HG02973 (cell line): ENCODE measurements around the gene FUNDC1.
"Not testable (repeated sequence)": the region's sequence is repeated elsewhere in the genome, so short reads cannot be mapped to it uniquely, and the experiment has no call there.

ENCODE experiments used
- ATAC-seq: cut with Tn5 transposase; IDR thresholded peaks from one replicate; pipeline ENCODE4 v1.9.1; 2021; ENCODE audit warnings: moderate library complexity; ENCODE audit not compliant: unreplicated experiment

The FUNDC1 gene, protein sequence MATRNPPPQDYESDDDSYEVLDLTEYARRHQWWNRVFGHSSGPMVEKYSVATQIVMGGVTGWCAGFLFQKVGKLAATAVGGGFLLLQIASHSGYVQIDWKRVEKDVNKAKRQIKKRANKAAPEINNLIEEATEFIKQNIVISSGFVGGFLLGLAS

DNA sequence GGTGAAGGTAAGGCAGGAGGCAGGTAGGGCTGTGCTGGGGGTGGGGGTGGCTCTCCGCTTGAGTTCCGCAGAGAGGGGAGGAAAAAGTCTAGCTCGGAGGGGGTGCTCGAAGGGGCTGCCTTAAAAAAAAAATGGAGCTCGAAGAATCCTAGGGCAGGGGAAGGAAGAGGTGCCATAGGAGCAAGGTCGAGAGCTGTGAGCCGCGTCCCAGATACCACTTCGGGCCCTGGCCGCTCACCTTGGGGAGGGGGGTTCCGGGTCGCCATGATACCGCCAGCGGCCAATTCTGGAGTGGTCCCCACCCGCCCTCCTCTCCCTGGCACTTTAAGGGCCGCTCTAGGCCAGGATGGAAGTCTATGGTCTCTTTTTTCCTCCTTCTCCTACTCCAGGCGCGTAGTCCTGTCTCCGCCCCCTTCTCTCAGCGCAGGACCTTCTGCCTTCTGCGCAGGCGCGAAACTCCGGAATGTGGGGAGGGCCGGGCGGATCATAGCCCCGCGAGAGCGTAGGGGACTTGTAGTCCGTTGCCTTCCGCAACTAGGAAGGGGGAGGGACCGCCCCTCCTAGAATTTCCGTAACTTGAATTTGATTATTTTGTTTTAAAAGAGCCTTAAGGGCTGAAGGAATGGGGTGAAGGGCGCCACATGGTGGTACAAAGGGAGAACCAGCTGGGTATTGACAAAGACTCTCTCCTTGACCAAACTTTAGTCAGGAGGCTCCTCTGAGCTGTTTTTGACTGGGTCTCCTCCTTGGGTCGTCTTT is at the start of gene FUNDC1:
Gene FUNDC1, minus strand, starts transcription at position 293 of the 759 bp plus-strand sequence. Its CDS starts 27 bp downstream, at position 266.
- peak; percentile 94 for ATAC-seq

DNA sequence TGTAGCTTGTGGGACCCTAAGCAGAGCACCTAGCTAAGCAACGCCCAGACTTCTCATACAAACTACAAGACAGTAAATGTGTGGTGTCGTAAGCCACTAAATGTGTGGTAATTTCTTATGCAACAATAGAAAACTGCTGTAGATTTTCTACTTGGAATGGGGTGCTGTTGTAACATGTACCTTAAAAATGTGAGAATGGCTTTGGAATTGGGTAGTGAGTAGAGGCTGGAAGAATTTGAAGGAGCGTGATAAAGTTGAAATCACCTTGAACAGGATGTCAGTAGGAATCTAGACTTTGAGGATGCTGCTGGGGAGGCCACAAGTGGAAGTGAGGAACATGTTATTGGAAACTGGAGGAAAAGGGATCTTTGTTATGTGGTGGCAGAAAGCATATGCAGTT is 43.2 kb upstream of the FUNDC1 start:
- no peak for ATAC-seq

DNA sequence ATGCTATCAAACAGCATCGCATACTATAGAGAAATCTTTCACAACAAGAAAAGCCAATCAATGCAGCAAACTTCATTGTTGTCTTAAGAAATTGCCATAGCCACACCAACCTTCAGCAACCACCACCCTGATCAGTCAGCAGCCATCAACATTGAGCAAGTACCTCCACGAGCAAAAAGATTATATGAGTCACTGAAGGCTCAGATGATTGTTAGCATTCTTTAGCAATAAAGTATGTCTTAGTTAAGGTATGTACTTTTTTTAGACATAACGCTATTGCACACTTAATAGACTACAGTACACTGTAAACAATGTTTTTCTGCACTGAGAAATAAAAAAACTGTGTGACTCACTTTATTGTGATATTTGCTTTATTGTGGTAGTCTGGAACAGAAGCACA is 37.8 kb upstream of the FUNDC1 start:
- no peak for ATAC-seq

DNA sequence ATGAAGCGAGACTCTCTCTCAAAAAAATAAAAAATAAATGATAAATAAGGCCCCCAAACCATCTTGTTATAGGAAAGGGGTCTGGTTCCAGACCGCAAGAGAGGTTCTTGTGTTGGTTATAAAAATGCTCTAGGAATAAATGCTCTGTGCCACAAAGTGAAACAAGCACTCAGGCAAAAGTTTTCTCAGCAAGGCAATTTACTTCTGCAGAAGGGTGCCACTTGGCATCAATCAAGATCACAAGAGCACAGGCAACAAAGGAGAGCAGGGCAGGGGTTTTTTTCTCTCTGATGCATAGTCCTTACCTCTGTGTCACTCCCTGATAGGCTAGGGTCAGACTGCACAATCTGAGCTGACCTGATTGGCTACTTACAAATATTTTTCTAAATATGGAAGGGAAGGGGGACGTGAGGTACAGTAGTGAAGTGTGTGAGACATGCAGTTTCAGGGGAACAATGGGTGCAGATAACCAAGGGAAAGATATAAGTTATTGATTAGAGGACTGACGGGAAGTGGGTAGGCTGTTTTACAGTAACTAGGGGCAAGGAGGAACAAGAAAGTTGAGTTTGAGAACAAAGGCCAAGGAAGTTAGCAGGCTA is 29.8 kb upstream of the FUNDC1 start:
- no peak for ATAC-seq

DNA sequence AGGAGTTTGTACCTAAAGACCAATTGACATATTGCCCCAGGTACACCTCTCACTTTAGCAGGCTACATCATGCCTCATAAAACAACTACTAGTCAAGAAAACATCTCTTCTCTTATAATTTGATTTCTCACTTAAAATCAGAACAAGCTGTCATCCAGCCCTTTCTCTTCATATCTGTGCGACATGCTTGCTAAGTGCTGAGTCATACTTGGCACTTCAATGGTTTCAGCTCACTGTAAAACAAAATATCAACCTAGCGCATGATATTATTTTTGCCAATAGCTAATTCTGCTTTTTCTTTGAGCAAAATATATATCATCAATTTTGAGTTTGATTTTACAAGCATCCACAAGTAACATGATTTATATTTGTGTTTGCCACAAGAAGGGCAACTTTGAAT is 27.9 kb upstream of the FUNDC1 start:
- no peak for ATAC-seq

DNA sequence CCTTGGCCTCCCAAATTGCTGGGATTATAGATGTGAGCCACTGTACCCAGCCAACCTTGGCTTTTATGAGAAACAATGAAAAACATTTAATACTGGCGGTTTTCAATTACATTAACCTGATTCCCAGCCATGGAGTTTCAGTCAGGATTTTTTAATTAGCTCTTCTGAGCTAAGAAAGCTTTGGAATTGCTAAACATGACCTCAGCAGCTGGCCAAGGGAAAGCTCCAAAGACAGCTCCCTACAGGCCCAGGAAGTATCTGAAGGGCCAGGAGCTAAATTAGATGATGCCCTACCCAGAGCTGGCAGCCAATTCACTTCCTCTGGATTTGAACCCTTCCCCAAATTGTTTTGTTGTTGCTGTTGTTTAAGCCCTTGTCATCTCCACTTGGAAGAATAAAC is 26.5 kb upstream of the FUNDC1 start:
- ATAC-seq: no peak

DNA sequence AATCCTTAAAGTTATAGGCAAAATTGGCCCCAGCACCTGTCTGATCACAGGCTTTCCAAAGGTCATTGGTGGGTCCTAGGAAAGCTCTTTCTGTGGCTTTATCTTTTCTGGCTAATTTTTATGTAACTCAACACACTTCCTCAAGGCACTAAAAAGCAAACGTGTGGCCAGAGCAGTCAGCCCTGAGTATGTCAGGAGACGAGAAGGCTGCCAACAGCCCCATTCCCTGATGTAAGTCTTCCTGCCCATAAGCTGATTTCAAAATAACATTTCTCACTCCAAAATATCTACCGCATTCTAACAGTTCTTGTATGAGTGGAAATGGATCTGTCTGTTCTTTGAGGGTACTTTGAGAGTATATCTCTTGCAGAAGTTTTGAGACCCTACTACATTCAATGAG is 25.5 kb upstream of the FUNDC1 start:
- no peak for ATAC-seq

DNA sequence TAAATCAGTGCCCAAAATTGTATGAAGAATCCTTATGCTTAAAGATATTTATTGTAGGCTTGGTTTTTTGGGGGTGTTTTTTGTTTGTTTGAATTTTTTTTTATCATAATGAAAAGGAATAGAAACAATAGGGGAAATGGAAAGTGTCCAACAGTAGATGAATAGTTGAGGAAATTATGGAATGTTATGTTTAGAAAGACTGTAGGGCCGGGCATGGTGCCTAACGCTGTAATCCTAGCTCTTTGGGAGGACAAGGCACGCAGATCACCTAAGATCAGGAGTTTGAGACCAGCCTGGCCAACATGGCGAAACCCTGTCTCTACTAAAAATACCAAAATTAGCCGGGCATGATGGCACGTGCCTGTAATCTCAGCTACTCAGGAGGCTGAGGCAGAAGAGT is 19.2 kb upstream of the FUNDC1 start:
- ATAC-seq: not testable (repeated sequence)

DNA sequence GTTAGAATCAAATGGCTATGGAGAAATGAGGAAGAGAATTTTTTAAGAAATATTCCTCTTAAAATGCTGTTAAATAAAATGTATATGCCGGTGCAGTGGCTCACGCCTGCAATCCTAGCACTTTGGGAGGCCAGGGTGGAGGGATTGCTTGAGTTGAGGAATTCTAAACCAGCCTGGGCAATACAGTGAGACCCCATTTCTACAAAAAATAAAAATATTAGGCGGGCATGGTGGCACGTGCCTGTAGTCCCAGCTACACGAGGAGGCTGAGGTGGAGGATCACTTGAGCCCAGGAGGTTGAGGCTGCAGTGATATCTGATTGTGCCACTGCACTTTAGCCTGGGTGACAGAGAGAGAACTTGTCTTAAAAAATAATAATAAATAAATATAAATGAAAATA is 7.9 kb upstream of the FUNDC1 start:
- ATAC-seq: no peak

DNA sequence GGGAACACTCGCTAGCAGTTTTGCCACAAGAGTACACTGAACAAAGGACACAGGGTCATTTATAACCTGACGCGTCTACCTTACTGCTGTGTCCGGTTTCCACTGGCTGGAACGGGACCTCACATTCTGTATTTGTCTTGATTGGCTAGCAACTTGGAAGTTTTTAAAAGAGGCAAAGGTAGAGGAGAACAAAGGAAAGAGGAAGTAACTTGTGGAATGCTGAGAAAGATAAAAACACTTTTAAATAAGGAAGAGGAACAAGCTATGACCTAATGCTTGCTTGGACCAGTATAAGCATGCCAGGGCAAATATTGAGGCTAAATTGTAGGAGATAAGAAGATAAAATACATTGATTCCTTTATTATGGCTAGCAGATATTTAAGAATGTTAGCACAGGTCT is 2.8 kb upstream of the FUNDC1 start:
- ATAC-seq: not testable (repeated sequence)

DNA sequence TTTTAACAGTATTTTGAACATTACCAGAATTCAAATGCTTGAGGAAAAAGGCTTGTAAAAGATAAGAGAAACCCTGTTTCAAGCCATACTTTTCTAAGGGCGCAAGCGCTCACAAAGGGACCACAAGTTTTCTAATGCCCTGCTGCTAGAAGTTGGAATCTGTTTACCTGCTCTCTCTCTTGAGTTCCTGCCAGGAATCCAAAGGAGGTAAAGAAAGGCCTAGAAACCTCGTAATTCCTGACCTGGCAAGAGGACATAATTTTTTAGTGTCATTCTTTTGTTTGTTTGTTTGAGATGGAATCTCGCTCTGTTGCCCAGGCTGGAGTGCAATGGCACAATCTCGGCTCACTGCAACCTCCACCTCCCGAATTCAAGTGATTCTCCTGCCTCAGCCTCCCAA is 1.4 kb upstream of the FUNDC1 start:
- no peak for ATAC-seq

DNA sequence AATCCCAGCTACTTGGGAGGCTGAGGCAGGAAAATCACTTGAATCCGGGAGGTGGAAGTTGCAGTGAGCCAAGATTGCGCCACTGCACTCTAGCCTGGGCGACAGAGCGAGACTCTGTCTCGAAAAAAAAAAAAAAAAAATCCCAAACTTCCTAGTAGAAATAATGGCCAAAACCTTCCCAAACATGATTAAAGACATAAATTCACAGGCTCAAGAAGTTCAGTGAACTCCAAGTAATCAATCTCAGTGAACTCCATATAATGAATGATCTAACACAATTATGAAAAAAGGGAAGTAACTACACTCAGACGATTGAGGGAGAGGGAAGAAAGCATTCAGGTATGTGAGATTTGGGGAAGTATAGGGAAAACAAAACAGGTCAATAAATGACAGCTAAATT is 6.5 kb downstream of the FUNDC1 start:
- no peak for ATAC-seq

DNA sequence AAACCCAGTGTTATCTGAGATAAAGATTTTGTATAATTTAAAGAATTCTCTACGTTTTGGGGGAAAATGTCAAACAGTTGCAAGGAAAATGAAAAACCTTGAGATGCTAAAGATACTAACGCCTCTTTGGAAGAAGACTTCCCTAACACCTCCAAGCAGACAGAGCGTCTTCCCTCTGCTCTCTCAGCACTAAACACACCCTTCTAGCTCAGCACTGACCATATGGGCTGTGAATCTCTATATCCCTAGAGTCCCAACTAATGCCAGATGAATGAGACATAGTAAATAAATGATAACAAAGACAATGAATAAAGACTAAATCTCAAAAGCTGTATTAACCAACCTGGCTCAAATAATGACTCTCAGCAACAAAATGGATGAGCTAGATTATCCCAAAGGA is 13.3 kb downstream of the FUNDC1 start:
- ATAC-seq: no peak

DNA sequence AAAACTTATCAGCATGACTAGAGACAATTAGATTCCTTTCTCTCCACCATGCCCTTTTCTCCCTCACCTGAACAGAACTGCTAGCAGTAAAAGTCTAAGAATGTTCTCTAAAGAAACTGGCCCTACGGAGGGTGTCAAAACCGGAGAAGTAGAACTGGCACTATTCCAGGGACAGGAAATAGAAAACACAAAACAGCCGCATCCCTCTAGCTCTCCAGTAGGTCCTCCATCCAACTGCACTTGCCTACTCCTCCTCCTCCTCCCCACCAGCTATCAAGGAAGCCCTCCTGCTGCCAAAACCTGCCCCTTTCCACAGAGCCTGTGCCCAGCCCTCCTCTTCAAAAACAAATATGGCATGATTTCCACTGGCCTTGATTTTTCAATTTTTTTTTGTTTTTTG is 28.4 kb downstream of the FUNDC1 start:
- no peak for ATAC-seq

DNA sequence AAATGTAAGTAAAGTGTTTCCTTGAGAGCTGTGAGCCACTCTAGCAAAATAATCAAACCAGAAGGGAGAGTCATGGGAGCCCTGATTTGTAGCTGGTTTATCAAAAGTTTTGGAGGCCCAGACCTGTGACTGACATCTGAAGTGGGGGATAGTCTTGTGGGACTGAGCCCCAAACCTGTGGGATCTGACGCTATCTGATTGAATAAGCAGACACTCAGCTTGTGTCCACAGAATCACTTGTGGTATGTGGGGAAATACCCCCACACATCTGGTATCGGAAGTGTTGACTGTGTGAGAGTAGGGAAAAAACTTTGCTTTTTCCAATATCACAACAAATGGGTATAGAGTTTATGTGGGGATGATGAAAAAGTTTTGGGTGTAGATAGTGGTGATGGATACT is 35.4 kb downstream of the FUNDC1 start:
- ATAC-seq: no peak

DNA sequence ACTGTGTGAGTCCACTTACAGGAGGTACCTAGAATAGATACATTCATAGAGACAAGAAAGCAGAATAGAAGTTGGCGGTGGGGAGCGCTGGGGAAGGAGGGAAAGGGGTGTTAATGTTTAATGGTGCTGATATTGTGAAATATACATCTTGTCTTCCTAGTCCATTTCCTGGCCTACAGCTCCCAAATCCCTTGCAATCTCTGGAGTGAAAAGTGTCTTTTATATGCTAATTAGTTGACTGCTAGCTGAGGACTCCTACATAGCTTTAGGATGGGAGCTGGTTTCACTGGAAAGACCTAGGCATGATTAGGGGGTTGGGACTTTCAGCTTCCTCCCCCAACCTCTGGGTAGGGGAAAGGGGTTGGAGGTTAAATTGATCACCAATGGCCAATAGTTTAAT is 36.0 kb downstream of the FUNDC1 start:
- no peak for ATAC-seq

DNA sequence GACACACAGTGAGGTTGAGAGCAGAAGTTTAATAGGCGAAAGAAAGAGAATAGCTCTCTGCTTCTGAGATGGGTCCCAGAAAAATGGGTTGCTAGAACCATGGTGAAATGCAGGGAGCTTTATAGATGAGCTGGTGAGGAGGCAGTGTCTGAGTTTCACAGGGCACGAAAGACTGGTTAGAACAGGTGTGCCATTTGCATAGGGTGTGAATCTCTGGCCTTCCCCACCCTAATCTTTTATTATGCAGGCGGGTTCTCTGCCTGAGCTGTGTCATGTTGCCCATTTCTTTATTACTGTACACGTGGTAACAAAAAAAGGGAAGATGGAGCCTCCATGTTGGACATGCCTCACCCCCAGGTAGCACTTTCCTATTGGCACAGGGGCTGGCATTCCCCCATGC is 39.1 kb downstream of the FUNDC1 start:
- ATAC-seq: no peak

DNA sequence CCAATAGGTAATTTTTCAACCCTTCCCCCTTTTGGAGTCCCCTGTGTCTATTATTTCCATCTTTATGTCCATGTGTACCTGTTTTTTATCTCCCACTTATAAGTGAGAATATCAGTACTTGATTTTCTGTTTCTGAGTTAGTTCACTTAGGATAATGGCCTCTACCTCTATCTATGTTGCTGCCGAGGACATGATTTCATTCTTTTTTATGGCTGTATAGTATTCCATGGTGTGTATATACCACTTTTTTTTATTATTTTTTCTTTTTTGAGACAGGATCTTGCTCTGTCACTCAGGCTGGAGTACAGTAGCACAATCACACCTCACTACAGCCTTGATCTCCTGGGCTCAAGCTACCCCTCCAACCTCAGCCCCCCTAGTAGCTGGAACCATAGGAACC is 47.6 kb downstream of the FUNDC1 start:
- no peak for ATAC-seq

DNA sequence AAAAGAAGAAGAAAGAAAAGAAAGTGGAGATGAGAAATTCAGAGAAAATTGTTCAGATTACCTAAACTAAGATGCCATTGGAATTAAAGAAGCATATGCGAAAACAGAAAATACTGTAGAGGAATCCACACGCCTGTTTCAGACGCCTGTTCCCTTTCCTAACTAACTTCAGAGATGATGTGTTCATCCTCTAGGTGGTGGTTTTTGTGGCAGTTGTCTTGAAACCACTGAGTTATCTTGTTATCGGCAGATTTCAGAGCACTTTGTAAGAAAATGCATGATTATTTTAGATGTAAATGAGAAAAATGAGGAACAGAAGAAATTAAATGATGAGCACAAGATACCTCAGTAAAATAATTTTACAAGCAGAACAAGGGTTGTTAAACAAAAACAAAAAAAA is 48.3 kb downstream of the FUNDC1 start:
- no peak for ATAC-seq

DNA sequence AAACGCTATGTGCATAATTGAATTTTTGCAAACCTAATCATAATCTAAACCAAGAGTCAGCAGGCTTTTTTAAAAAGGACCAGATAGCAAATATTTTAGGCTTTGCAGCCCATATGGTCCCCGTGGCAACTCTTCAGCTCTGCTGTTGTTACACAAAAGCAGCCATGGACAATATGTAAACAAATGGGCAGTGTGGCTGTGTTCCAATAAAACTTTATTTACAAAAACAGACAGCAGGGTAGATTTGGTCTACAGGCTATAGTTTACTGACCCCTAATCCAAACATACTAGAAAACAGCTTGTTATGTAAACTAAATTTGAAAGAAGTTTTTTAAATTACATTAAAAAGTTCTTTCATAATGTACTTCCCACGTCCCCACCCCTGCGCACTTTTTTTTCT is 53.1 kb downstream of the FUNDC1 start:
- ATAC-seq: no peak

DNA sequence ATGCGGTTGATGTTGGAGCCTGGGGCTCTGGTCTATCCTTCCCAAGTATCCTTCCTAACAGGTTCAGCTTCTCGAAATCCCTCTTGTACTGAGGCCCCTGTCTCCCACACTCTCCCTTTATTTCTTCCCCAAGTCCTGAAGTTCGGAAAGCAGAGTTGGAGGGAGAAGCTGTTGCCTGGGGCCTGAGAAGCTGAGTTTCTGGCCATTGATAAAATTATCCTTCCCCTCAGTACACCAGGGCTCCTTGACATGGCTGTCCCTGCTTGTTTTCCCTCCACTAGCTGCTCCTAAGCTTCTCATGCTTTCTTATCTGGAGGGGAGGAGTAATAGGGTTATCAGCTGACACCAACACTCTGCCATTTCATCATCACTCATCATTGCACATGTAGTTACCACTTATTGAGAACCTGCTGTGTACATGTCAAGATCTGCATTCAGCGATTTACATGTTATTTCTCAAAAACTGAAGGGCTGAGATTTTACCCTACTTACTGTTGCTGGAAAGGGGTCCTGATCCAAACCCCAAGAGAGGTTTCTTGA is 58.0 kb downstream of the FUNDC1 start:
- ATAC-seq: no peak

DNA sequence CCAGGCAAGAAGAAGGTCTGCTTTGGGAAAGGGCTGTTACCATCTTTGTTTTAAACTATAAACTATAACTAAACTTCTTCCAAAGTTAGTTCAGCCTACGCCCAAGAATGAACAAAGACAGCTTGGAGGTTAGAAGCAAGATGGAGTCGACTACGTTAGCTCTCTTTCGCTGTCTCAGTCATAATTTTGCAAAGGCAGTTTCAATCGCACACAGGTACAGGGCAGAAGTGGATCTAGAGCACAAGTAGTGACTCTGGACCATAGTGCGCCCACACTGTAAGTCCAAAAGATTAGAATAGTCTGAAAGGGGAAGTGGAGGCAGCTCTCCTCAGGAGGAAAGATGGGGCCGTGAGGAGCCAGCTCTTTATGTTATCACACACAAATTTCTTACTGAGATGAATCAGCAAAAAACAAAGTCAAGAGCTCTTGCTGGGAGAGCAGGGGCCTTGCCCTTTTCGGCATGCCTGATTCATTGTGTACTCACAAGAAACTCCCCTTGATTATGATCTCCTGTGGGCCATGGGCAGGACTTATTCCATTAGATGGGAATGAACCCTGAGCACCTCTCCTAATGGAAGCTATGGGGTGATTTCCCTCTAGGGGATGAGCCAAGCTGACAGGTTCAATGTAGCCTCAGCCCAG is 58.6 kb downstream of the FUNDC1 start:
- no peak for ATAC-seq
